Measurements from ENCODE around the gene MEIS3.
"Not testable (repeated sequence)": the region's sequence is repeated elsewhere in the genome, so short reads cannot be mapped to it uniquely, and the experiment has no call there.

MEIS3 gene

GRCh38 chr19:47381653-47382279, 37.6 kb downstream of the MEIS3 start:
- no peak for DNase-seq

GRCh38 chr19:47381121-47381520, 38.2 kb downstream of the MEIS3 start:
- no peak for DNase-seq

- DNase-seq = no peak
These were observed 38.8 kb downstream of the MEIS3 start for GRCh38 chr19:47380559-47380958.

GRCh38 chr19:47379381-47379938, 39.9 kb downstream of the MEIS3 start:
- DNase-seq = no peak

GRCh38 chr19:47378246-47378645, 41.1 kb downstream of the MEIS3 start:
- DNase-seq = no peak

GRCh38 chr19:47377801-47378200, 41.5 kb downstream of the MEIS3 start:
- DNase-seq = no peak

- DNase-seq = no peak
These were observed 42.1 kb downstream of the MEIS3 start for GRCh38 chr19:47377208-47377701.

- DNase-seq = no peak
These were observed 42.7 kb downstream of the MEIS3 start for GRCh38 chr19:47376589-47377144.

GRCh38 chr19:47375694-47376588, 43.4 kb downstream of the MEIS3 start:
- no peak for DNase-seq

GRCh38 chr19:47374876-47375693, 44.2 kb downstream of the MEIS3 start:
- DNase-seq = no peak

- DNase-seq = no peak
These were observed 45.8 kb downstream of the MEIS3 start for GRCh38 chr19:47373246-47374240.

GRCh38 chr19:47372603-47373002, 46.7 kb downstream of the MEIS3 start:
- no peak for DNase-seq

GRCh38 chr19:47371261-47371660, 48.1 kb downstream of the MEIS3 start:
- DNase-seq = no peak

GRCh38 chr19:47370045-47370611, 49.2 kb downstream of the MEIS3 start:
- DNase-seq = no peak

GRCh38 chr19:47365455-47365854, 53.9 kb downstream of the MEIS3 start:
- not testable (repeated sequence) for DNase-seq

GRCh38 chr19:47363758-47364531, 55.4 kb downstream of the MEIS3 start:
- no peak for DNase-seq

GRCh38 chr19:47362321-47362720, 57.0 kb downstream of the MEIS3 start:
- no peak for DNase-seq

- DNase-seq = no peak
These were observed 60.4 kb downstream of the MEIS3 start for GRCh38 chr19:47358936-47359335.

- DNase-seq = no peak
These were observed 61.3 kb downstream of the MEIS3 start for GRCh38 chr19:47357788-47358680.

Measured in activated gamma-delta T cell (primary cell).